NOMO-1 treated with dmso at 0.1 percent for 144 hours (cell line): ENCODE measurements around the gene TNFRSF6B.

Experiments
- DNase-seq: peaks from one replicate; lab custom pipeline; 2025; ENCODE audit not compliant: unreplicated experiment; lab: John Stamatoyannopoulos, UW

The TNFRSF6B gene

DNA sequence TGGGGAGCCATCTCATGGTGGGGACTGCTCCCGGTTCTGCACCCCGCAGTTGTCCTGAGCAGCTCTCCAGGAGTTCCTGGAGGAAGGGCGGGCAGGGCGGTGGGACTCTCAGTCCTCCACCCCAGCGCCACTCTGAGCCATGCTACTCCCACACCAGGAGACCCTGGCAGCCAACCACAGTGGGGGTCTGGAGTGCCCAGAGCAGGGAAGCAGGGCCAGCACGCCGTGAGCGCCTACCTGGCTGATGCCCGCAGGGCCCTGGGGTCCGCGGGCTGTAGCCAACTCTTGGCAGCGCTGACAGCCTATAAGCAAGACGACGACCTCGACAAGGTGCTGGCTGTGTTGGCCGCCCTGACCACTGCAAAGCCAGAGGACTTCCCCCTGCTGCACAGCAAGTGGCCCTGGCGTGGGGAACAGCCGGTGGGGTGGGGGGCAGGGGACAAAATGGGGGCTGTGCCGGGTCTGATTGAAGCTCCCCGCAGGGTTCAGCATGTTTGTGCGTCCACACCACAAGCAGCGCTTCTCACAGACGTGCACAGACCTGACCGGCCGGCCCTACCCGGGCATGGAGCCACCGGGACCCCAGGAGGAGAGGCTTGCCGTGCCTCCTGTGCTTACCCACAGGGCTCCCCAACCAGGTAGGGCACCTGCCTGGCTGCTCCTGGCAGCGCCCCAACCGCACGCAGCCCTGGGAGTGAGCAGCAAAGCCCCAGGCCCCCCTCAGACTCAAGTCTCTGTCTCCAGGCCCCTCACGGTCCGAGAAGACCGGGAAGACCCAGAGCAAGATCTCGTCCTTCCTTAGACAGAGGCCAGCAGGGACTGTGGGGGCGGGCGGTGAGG is 1.6 kb upstream of the TNFRSF6B start:
- DNase-seq: no peak

DNA sequence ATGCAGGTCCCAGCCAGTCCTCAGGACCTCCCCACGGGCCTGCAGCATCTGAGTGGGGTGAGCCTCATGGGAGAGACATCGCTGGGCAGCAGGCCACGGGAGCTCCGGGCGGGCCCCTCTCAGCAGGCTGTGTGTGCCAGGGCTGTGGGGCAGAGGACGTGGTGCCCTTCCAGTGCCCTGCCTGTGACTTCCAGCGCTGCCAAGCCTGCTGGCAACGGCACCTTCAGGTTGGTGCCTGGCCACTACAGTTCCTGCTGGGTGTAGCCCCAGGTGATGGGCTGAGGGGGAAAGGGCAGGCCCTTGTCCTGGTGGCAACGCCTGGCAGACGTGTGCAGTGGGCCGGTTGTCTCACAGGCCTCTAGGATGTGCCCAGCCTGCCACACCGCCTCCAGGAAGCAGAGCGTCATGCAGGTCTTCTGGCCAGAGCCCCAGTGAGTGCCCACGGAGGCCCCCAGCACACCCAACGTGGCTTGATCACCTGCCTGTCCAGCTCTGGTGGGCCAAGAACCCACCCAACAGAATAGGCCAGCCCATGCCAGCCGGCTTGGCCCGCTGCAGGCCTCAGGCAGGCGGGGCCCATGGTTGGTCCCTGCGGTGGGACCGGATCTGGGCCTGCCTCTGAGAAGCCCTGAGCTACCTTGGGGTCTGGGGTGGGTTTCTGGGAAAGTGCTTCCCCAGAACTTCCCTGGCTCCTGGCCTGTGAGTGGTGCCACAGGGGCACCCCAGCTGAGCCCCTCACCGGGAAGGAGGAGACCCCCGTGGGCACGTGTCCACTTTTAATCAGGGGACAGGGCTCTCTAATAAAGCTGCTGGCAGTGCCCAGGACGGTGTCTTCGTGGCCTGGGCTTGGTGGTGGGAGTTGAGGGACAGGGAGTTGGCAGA is 787 bp upstream of the TNFRSF6B start:
- DNase-seq: no peak

DNA sequence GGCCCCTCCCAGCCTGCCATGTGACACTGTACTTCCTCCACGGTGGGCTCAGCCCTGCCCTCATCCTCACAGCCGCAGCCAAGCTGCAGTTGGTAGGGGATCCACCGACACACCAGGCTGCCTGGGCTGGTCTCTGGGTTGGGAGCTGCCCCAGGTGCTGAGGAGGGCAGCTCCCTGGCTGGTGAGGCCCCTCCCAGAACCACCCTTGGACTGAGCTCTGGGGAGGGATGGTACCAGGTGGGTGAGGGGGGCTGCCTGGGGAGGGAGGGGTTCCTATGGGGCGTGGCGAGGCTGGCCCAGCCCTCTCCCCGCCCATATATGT is 185 bp upstream of the TNFRSF6B start:
- no peak for DNase-seq

DNA sequence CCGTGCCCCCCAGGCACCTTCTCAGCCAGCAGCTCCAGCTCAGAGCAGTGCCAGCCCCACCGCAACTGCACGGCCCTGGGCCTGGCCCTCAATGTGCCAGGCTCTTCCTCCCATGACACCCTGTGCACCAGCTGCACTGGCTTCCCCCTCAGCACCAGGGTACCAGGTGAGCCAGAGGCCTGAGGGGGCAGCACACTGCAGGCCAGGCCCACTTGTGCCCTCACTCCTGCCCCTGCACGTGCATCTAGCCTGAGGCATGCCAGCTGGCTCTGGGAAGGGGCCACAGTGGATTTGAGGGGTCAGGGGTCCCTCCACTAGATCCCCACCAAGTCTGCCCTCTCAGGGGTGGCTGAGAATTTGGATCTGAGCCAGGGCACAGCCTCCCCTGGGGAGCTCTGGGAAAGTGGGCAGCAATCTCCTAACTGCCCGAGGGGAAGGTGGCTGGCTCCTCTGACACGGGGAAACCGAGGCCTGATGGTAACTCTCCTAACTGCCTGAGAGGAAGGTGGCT is 960 bp downstream of the TNFRSF6B start:
- no peak for DNase-seq

DNA sequence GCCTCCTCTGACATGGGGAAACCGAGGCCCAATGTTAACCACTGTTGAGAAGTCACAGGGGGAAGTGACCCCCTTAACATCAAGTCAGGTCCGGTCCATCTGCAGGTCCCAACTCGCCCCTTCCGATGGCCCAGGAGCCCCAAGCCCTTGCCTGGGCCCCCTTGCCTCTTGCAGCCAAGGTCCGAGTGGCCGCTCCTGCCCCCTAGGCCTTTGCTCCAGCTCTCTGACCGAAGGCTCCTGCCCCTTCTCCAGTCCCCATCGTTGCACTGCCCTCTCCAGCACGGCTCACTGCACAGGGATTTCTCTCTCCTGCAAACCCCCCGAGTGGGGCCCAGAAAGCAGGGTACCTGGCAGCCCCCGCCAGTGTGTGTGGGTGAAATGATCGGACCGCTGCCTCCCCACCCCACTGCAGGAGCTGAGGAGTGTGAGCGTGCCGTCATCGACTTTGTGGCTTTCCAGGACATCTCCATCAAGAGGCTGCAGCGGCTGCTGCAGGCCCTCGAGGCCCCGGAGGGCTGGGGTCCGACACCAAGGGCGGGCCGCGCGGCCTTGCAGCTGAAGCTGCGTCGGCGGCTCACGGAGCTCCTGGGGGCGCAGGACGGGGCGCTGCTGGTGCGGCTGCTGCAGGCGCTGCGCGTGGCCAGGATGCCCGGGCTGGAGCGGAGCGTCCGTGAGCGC is 1.6 kb downstream of the TNFRSF6B start:
- DNase-seq: no peak

DNA sequence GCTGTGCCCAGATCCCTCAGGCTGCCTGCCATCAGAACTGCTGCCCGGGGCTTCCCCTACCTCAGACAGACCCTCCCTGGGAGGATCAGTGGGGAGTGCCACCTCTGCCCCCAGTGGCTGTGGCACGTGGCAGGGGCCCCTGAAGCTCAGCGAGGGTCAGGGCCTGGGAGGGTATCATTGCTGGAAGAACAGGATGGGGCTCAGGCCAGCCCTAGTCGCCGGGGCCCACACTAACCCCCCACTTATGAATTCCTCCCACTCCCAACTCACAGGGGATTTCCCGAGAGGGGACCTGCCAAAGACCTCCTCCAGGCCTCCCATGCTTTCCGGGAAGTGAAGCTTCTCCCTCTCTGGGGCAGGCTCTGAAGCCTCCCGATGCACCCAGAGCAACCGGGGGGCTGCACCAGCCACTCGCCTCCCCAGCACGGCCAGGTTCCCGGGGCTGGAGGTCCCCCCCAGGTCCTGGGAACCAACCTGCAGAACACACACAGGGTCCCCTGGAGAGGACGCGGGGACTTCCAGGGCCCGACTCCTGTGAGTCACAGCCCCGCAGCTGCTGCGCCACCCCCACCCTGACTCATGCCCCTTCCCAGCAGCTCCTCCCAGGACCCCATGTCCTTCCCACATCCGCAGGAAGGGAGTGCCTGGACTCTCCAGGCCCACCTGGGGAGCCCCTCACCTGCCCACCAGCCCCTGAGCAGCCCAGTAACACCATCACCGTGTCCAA is 2.5 kb downstream of the TNFRSF6B start:
- no peak for DNase-seq

DNA sequence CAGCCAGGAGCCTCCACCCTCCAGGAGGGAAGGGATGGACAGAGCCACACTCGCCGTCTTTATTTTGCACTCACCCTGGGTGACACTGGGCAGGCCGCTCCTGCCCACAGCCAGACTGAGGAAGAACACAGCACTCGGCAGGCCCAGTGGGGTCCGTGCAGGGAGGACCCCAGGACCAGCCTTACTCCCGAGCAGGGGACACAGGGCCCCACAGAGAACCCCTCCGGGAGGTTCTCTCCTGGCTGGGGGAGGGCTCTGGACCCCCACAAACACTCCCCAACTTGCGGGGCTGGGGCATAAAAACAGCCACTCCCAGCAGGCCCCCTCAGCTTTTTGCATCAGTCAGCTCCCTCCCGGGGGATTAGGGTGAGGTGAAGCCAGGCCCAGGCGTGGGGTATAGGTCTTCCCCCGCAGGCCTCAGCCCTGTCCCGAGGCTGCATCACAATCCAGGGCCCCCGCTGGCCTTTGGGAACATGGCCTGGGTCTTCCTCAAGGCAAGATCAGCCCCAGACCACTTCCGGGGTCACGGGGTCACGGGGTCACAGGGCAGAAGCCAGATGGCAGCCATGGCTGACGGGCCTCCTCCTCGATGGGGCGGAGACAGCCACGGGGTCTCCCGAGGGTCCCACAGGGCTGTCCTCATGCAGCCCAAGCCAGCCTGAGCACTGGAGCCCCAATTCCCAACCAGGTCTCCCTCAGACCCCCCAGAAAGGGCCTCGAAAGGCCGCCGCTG is 3.2 kb downstream of the TNFRSF6B start:
- DNase-seq: no peak

DNA sequence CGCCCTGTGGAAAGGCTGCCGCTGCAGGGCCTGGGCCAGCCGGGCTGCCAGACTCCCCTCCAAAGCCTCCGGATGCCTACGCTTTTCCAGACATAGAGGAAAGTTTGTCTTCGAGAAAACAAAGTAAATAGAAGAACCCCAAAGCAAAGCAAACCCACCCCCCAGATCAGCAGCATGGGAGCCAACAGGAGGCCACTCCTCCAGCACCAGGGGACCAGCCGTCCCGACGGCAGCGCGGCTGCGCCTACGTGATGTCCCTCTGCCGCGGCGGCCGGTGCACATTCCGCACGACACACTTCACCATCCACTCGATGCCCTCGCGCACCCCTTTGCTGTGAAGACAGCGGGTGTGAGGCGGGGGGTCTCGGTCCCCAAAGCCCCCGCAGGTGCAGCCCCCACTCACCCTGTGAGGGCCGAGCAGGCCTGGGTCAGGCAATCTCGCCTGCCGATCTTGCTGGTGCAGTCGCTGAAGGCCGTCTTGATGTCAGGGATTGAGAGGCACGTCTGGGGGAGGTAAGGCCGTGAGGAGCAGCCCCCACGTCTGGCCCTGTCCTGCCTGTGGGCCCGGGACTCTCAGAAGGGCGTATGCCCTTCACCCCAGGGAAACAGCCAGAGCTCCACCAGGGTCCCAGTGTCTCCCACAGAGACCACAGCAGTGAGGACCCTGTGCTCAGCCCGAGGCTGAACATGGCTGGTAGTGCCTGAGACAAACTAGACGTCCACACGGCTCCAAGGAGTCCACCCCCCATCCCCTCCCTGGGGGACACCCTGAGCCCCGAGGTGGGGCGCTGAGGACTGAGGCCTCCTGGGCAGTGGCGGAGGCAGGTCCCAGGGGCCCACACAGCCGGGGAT is 4.0 kb downstream of the TNFRSF6B start:
- DNase-seq: no peak

DNA sequence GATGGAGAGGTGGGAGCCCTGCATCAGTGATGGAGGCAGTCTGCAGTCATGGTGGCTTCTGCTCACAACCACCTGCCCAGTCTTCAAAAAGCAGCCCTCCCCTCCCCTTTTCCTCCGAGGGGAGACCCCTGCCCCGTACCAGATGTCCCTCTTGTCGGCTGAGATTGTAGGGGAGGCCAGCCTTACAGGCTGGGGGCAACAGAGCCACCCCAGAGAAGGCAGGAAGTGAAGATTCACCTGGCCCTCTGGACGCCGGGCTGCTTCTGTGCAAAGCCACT is 4.5 kb downstream of the TNFRSF6B start:
- DNase-seq: no peak

DNA sequence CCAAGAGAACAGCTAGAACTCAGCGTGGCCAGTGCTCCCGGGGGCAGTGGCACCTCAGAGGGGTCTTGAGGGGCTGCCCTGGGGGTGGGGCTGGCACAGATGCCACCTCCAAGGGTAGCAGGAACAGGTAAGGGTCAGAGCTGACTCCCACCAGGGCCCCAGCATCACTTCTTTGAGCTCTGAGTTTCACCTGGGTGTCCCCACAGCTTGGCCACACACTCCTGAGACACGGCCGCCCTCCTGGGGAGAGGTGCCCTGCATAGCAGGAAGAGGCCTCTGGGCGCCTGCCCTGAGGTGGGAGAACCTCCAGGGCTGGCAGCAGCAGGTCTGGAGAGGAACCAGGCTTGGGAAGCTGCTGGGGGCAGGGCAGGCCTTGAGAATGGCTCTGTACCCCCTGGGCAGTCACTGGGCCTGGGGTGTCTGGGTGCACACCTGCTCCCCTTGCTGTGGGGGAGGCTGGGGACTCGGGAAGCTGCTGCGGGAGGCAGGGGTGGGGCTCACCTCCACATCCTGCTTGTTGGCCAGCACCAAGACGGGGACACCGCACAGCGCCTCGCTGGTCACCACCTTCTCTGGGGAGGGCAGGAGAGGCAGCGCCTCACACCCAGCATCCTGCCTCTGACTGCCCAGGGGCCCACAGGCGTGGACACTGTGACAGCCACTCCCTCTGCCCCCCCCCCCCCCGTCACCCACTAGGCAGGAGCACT is 5.0 kb downstream of the TNFRSF6B start:
- no peak for DNase-seq

DNA sequence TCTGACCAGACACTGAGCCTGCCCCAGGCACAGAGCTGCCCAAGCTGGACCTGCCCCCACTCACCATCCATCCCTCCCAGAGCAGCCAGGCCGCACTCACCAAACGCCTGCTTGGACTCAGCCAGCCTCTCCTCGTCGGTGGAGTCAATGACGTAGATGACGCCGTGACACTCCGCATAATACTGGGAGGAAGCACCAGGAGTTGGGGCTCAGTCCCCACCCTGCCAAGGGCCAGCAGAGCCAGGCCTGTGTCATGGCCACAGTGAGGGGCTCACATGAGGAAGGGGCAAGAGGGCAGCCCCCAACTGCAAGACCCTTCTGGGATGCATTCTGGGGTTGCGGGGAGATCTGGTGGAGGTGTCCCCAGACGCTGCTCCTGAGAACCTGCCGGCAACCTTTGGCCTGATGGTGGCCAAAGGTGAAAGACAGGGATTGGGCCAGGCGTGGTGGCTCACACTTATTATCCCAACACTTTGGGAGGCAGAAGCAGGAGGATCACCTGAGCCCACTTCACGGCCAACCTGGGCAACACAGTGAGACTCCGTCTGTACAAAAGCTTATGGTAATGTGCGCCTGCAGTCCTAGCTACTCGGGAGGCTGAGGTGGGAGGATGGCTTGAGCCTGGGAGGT is 5.7 kb downstream of the TNFRSF6B start:
- no peak for DNase-seq

DNA sequence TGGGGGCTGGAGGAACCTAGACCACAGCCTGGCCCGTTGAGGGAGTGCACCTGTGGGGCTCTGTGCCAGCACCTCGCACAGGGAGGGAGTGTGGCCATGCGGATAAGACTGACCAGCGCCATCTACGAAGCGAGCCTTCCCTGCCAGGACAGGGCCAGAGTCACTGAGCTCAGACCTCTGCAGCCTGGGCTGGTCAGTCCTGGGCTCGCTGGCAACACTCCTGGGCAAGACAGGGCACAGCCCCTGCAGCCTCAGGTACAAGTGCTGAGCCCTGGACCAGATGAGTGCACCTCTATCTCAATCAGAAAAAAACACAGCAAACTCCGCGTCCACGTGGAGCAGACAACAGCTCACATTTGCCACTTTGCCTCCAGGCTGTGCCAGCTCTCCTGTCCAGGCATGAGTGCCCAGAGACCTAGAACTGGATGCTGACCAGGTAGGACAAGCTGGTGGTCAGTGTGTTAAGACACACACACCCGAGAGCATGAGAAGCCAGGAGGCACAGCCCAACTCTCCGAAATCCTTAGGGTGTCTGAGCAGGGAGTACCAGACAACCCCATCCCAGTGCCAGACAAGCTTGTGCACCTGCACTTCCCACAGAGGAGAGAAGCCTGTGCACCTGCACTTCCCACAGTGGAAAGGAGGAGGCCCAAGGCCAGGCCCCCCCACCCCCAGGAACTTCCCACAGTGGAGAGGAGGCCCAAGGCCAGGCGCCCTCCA is 6.5 kb downstream of the TNFRSF6B start:
- no peak for DNase-seq

DNA sequence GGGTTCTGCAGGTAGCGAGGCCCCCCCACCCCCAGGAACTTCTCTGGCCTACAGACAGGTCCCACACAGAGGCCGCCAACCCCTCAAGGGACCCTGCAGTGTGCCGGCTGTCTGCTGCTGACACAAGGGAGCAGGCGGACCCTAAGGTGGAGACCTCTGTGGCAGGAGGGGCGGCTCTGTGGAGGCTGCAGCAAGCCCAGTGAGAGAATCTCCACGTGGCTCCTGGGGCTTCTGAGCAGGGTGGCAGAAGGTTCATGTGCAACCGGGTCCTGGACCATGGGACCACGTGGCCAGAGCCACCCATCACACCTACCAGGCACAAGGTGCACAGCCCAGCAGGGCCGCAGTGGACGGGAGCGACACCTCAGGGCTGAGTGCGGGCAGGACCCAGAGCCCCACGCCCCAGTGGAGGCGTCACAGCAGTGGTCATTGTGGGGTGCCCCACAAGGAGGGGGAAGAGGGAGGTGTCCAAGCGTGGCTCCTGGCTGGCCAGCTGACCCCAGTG is 7.1 kb downstream of the TNFRSF6B start:
- DNase-seq: no peak

DNA sequence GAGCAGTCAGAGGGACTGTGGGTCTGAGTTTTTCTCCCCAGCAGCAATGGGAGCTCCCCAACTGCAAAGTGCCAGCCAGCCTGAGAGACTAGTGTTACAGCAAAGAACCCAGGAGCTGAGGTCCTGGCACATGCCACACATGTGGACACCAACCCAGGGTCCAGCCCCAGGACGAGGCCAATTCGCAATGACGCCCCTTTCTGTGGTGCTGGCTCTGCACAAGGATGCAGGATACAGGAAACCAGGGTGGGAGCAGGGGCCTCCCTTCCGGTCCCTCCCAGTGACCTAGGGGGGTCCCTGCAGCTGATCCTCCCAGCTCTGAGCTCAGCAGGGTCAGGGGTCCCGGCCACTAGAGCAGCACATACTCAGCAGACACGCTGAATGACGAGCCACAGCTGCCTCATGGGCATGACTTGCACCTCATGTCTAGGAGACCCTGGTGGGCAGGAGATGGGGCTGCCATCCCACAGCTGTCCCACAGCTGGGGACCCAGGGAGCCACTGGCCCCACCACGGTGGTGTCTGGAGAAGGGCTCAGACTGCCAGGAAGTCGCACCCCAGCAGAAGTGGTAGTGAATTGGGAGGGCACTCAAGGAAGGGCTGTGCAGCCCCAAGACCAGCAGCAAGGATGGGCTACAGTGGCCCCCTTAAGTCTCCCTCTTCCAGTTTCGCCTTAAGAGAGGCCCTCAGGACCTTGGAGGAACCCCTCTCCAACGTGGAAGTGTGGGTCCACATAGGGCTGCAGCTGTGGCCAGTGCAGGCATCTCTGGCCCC is 7.7 kb downstream of the TNFRSF6B start:
- DNase-seq: no peak

DNA sequence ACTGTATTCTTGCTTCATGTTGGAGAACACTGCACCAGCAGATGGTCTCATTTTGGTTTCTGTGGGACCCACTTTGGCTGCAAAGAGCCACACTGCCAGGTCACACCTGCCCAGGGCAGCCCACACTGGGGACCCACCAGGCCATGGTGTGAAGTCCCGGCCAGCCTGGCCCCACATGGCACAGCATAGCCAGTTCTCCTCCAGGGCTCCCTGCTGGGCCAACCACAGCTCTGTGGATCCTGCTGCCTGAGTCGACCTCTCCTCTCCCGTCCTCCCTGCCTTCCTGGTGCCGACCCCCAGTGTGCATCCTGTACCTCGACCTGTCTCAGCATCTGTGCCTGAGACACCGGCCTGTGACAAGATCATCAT is 8.3 kb downstream of the TNFRSF6B start:
- no peak for DNase-seq

DNA sequence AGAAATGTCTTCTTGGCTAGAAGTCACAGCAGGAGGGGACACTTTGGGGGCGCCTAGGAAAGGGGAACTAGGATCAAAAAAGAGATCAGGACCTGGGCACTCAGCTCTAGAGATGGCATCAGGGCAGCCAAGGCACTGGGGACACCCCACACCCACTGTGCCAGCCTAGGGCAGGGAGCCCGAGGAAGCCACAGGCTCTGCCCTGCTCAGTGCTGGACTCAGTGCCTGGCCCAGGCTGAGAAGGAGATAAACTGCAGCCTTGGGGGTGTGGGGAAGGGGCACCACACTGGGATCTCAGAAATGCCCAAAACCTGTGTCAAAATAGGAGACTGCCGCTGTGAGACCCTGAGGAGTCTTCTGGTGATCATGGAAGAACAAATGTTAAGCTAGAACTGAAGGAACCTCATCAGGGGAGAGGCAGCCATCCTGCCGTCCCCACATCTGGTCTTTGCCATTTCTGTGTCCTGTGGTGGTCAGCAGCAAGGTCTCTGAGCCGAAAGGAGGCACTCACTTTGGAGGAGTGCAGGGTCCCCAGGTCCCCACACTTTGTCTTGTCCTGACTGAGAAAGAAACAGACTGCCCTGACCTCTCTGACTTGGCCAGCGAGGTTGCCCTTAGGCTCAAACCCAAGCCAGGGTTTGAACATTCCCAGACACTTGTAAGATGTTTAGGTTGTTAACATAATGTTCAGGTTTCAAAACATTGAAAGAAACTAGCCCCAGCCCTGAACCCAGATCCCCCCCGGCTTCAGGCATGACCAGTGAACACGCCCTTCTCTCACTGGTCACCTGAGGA is 9.0 kb downstream of the TNFRSF6B start:
- DNase-seq: no peak
